ENCODE data around the gene NCOA7.
A peak's percentile ranks its signal among the peaks of the same experiment; 100 is the strongest.
"Not testable (repeated sequence)": the region's sequence is repeated elsewhere in the genome, so short reads cannot be mapped to it uniquely, and the experiment has no call there.

The NCOA7 gene

DNA sequence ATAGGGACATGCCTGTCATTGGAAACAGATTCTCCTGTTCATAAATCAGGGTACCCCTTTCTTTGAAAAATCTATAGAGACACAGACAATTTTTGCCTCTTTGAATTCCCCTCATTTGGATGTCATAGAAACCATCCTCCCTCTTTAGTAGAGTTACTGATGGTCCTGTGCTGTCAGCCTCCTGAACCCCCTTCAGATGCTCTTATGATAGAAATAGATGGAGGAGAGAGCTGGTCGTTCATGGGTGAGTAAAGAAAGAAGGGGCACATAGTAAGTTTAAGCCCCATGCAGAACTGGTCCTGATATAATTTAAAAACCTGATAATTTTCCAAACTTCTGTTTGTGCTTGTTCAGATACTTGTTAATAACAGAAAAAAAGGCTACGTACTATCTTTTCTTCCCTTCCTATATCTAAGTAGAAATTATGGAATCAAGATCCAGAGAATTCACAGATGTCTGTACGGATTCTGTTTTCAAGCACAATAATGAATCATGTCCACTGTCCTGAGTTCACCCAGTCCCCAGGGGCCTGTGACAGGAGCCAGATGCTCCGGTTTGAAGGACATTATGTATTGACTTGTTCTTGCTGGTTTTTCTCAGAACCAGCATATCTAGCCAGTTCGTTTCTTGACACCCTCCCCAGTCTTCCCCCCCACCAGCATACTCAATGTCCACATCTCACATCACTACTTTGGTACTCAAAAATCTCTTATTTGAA lies 78.1 kb downstream of the NCOA7 start:
- DNase-seq = peak; percentile 15

DNA sequence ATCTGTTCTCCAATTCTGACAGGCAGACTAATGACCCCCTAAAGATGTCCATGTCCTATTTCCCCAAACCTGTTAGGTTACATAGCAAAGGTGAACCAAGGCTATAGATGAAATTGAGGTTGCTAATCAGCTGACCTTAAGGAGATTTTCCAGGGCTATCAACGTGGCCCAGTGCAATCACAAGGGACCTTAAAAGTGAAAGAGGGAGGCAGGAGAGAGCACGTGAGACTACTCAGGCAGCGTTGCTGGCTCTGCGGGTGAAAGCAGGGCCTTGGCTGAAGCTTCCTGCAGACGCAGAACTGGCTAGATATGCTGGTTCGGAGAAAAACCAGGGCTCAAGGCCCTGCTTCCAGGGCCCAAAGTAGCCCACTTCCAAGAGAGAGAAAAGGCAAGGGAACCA lies 78.7 kb downstream of the NCOA7 start:
- DNase-seq = no peak

DNA sequence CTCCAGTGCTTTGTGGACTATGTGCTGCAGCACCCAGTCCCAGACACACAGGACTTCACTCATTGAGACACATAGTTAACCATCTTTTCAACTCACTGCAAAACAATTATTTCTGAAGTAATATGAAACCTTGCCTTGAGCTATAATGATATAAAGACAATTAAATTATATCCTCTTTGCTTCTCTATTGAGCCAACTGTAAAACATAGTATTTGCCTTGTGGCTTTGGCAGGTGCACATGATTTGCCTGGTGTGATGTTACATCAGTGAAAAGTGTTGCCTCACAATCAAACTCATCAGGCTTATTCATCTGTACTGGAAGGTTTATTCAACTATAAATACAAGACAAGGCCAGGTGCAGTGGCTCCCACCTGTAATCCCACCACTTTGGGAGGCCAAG lies 80.6 kb downstream of the NCOA7 start:
- DNase-seq = no peak

DNA sequence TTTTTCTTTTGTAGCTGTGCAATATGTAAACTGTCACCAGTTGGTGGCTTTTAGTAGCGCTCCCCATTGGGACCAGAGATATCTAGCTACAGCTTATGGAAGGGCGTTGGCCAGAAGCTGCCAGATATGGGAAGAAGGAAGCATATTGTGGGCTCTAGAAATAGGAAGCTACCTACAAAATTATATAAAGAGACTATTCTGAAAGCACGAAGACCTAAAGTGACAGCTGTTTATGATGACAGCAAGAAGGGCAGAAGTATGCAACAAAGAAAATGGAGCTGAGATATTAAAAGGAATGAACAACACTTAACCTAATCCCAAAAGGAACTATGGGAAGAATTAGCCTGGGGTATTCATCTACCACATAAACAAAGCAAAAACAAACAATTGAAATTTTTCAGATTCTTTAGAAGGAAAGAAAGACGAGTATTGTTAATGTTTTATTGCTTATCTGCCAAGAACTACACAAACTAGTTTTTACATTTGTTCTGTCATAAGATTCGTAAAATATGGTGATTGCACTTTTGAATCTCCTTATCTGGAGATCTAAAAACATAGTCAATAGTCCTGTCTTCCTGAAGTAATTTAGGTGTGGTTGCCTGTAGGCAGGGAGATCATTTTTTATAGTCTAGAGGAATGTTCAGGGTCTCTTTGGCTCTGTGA lies 81.6 kb downstream of the NCOA7 start:
- DNase-seq = peak; percentile 45

DNA sequence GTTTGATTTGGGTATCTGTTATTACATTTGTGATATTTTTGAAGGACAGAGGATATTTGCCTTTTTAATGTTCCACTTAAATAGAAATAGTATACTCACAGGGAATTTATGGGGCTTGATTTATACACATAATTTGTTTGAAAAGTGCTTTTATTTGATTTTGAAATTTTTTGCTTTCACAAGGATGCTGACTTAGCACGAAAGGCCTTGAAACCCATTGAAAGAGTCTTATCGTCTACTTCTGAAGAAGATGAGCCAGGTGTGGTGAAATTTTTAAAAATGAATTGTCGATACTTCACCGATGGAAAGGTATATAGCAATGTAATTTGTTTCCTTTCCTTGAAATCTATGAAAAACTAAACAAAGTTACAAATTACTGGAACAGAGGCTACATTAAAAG lies 91.5 kb downstream of the NCOA7 start:
- no peak for DNase-seq

DNA sequence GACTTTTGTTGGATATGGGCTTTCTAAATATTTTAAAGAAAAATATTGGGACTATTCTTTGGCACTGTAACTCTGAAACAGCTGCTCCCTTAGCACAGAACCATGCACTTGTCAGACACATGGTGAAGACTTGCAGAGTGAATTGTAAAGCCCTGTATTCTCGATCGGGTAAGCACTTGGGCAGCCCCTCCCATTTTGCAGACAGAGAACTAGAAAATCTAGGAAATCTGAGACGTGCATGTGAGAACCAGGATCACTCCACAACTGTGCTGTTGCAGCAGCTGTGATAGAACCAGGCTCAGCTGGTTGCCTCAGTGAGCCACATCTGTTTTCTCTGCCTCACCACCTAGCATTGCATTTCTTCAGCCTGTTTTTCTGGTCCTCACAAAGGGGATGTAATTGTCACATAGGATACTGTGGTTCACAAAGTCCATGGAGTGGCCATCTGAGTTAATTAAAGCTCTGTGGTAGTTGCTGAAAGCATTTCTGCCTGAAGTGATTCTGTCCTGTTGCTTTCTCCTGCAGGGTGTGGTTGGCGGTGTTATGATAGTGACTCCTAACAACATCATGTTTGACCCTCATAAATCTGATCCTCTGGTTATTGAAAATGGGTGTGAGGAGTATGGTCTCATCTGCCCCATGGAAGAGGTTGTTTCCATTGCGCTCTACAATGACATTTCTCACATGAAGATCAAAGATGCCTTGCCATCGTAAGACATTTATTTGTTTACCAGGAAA lies 94.0 kb downstream of the NCOA7 start:
- DNase-seq = no peak

DNA sequence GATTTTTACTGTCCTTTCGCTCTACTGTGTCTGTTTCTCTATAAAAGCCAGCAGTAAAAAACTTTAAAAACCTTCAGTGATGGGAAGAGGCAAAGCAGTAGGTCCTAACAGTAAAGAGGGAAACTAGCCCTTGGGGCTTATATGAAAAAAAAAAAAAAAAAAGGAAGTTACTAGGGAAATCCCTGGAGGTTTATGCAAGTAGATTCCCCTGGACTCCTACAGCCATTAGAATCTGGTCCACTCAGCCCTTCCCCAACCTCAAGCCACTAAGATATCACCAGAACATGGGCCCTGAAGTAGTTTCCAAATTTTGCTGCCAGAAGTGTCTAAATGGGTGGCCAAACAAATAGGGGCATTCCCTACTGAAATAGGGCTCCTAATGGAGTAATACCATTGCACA lies 95.3 kb downstream of the NCOA7 start:
- DNase-seq = no peak

DNA sequence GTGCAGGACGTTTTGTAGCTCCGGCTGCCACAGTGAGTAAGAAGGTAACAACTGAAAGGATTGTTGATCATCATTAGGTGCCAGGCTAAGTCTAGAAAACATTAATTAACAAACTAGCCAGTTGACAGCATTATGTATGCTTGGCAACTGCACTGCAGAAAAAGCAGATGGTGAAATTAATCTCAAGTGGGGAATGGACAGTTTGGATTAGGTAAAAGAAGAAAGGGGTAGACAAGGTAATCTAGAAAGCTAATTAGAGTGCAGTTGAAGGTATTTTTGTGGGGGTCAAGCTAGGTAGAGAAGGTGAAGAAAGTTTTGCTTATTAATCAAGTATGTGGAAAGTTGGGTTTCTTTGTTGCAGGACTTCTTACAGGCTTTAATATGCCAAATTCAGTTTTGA lies 96.2 kb downstream of the NCOA7 start:
- no peak for DNase-seq

DNA sequence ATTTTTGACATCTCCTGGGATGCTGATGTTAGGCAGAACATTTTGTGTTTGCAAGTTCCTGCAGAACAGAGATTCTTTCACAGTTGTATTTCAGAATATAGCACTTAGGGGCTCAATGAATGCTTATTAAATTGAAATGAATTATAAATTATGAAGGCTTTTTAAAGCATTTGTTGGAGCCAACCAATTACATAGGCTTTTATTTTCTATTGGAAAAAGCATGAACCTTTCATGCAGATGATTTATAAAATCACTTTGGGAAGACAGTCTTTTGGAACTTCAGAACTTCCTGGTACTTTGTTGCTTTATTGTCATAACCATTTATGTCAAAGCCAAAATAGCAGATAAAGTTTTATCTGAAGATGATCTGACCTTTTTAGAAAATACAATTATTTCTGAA lies 96.6 kb downstream of the NCOA7 start:
- DNase-seq = no peak

DNA sequence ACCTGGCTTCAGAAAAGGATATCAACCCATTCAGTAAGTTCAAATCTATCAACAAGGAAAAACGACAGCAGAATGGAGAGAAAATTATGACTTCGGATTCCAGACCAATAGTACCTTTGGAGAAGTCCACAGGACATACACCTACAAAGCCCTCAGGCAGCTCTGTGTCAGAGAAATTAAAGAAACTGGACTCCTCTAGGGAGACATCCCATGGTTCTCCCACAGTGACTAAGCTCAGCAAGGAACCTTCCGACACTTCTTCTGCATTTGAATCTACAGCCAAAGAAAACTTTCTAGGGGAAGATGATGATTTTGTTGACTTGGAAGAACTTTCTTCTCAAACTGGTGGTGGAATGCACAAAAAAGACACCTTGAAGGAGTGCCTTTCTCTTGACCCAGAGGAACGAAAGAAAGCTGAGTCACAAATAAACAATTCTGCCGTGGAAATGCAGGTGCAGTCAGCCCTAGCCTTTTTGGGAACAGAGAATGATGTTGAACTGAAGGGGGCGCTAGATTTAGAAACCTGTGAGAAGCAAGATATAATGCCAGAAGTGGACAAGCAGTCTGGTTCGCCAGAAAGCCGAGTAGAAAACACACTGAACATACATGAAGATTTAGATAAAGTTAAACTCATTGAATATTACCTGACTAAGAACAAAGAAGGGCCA lies 98.4 kb downstream of the NCOA7 start:
- DNase-seq = peak; percentile 24

DNA sequence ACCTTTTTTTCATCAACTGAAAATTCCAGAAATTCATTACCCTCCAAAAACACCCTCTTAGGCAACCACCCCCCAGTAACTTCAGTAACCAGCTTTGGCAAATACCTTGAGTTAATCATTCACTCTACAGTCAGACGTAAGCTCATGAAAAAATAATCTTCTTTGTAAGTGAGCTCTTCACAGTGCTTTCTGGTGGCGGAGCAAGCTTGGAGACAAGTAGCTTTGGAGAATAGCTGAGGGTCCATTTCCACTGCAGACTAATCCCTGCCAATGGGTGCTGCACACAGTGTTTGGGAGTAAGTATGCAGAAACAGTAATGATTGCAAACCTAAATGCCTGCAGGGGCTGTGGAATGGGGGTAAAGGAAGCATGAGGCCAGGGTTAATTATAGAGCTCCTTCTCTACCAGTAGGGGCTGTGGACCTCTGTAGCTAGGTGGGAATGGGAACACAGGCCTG lies 109.0 kb downstream of the NCOA7 start:
- no peak for DNase-seq

DNA sequence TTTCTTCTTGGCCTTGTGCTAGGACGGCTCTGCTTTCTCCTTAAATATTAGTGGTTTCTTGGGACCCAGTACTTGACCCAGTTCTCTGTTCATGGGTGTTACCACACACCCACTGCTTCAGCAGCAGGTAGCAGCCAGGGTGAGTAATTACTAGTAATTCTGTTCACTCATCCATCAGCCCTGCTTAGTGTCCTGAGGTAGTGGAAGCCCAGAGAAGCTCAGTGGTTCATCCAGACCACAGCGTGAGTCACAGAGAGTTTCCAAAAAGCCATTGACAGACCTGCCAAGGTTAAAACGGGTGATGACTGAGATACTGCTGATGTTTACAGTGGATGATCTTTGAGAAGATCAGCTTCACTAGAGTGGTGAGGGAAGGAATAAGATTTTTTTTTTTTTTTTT lies 114.1 kb downstream of the NCOA7 start:
- no peak for DNase-seq

DNA sequence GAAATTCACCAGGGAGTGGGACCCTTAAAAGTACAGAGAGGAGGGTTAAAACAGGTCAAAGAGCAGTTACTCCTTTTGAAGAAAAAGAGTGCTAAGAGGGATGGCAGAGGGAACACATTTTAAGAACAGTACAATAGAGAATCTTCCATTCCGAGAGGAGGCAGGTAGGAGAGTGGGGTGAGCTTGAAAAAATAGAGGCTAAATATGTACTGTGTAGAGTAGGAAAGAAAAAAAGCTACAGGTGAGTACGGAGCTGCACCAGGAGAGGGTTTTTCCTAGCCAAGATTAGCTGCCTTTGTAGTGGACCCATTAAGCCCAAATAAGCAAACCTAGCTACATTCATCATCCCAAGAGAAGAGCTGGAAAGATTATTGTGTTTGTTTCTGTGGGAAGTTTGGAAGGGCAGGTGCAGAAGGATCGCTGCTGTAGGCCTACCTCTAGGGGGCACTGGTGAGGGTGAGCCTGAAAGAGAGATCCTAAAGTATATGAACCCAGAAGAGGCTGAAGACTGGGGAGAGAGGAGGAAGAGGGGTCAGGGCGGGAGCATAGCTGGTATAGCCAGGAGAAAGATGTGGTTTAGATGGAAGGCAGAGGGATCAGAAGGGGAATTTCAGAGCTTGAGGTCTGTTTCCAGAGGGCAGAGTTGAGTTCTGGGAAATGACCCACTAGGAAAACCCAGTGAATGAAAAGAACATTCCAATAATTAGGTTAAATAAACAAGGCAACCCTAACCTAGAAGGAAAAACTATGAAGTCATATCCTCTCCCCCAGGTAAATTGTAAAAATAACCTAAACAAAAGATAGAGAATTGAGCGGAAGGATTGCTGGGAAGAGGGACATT lies 115.6 kb downstream of the NCOA7 start:
- DNase-seq = peak; percentile 29

DNA sequence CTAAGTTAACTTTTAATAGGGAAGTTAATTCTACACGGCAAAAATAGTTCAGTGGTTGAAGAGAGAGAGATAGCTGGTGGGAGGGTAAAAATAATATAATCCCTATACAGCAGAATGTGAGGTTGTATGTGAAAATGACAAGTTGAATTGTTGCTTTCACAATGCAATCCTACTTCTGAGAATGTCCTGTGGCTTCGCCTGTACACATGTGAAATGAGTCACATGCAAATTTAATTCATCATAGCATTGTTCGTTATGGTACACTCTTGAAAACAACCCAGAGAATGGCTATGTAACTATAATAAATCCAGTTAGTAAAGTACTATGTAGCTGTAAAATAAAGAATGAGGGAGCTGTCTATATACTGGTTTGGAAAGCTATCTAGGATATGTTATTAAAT lies 119.8 kb downstream of the NCOA7 start:
- peak; percentile 15 for DNase-seq

DNA sequence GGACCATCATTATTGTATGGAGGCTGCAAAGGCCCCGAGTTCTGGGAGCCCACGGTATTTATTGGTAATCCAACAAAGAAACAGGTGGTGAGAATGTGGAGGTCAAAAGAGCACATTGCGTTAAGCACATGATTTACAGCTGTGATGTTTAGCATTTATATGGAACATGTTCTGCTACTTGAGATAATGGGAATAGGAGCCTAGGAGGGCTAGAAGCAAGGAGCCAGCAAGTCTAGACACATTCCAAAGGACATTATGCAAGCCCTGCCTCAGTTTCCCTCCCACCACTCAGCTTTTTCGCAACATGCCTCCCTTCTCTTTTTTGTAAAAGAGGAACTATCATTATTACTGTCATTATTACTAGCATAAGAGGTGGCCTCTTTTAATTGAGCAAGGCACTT lies 120.3 kb downstream of the NCOA7 start:
- DNase-seq = not testable (repeated sequence)

DNA sequence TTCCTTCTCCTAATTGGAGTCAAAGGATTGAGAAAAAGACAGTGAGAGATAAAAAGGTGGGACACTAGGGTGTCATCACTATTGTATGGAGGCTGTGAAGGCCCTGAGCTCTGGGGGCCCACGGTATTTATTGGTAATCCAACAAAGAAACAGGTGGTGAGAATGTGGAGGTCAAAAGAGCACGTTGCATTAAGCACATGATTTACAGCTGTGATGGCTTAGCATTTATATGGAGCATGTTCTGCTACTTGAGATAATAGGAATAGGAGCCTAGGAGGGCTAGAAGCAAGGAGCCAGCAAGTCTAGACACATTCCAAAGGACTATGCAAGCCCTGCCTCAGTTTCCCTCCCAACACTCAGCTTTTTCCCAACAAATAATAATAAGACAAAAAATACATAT lies 121.7 kb downstream of the NCOA7 start:
- DNase-seq = not testable (repeated sequence)

DNA sequence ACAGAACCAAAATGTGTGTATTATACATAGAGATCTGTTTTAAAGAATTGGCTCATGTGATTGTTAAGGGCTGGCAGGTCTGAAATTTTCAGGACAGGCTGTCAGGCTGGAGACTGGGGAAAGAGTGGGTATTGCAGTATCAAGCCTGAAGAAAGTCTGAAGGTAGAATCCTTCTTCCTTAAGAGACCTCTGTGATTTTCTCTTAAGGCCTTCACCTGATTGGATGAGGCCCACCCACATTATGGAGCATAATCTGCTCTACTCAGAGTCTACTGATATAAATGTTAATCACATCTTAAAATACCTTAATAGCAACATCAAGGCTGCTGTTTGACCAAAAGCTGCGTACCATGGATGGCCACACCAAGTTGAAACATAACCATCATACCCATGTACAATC lies 122.4 kb downstream of the NCOA7 start:
- DNase-seq = no peak

DNA sequence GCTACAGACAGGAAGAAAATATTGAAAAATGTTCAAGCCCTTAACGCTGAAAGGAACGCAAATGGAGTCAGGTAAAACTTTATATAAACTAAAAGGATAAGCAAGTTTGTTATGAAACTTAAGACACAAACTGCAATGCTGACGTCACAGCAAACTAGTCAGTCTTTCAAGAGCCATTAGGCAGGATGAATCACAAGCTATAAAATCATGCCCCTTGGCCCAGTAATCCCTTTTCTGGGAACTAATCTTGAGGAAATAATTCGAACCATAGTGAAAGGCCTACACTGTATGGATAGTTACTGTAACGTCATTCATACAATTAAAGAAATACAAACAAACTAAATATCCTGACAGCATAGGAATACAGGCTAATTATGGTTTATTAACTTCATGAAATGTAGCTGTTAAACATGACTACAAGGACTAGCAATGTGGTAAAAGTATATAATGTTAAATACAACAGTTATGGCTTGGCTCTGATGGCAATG lies 123.1 kb downstream of the NCOA7 start:
- DNase-seq = peak; percentile 57

DNA sequence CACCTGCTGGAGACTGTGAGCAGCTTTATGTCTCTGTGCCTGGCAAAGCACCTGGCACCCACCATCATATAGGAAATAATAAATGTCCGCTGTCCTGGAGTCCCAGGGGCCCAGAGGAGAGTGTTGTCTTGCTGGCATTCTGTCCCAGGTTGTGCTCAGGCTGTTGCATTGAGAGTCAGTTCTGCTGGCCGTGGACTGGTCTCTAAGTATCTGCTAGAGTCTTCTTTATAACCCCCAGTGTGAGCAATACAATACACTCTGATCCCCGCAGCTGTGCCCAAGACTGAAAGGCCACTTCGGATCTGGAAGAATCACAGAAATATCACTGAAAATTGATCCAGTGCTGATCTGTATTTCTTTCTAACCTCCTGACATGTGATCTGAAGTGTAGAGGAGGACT lies 127.5 kb downstream of the NCOA7 start:
- no peak for DNase-seq

DNA sequence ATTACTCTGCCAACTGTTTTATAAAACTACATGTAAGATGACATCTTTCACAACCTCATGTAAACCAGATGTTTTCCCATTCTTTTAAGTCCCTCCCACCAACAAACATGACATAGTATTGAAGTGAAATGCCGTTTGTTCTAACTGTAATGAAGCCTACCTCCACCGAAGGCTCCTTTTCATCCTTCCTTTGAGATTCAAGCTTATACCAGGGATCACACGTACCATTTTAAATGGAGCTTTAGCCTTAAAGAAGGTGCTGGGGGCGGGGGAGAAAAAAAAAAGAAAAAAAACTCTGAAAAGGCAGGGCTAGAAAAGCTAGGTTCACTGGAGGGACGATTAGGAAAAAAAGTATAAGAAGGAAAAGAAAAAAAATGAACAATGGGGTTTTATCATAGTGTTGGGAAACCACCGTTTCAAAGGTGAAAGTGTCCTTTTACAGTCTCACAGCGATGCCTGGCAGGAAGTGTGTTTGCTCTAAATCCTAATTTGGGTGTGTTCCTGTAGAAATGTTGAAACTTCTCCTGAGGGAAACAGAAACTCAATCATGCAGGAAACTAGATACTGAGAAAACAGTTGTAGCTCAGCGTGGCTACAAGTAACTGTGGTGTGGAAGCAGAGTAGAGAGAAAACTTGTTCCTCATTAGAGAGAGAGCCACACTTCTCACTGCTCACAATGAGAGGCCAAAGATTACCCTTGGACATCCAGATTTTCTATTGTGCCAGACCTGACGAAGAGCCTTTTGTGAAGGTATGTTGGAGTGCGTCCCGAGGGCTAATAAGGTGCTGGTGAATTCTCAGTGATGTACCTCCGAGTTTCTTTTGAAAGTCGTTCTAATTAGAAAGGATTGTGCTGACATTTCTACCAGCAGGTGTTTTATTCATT lies 128.2 kb downstream of the NCOA7 start:
- peak; percentile 65 for DNase-seq

DNA sequence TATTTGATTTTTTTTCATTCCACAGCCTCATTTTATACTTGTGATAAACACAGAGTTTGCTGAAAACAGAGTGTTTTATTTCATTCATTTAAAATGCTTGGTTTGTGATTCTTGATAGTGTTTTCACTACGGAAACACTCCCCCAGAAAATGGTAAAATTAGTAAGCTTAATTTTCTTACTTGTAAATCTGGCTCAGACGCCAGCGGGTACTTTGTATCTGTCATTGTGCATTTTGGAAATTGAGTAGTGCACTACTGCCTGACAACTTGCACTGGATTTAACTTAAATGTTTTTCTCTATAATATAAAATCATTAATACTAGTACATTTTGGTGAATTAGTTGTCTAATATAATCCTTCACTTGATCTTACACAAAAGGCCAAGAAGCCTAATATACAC lies 128.9 kb downstream of the NCOA7 start:
- no peak for DNase-seq
